ENCODE data around the gene FPR3. TPM values are rescaled to one million over a fixed set of nuclear protein-coding genes. Genes with fewer than 3 reads are reported as not detected.

FPR3 gene
- total and polyA plus RNA-seq, 2 donors (not counting 3 experiments of a cell fraction or from before 2014, with no cell fraction given) = not detected

- dilution Hi-C loops (cut with MboI; ENCODE audit: extremely low pct_ligation_motif_present, low sequenced_read_pairs) = no loop called here
- H3K27ac ChIP-seq (ENCODE audit: insufficient read depth, low read depth, low read length) = no peak within 1 kb of the TSS
- peaks cover 1% of the 10 kb centered on the region for H3K9me3 ChIP-seq (replicated peaks; ENCODE audit: control insufficient read depth, insufficient read depth, low read length)
- no peaks in the 10 kb centered on the region for H3K27me3 ChIP-seq (ENCODE audit: control insufficient read depth in 2 of 2, insufficient read depth in 2 of 2, low read length in 2 of 2)
- no peaks in the 10 kb centered on the region for H3K36me3 ChIP-seq (ENCODE audit: control insufficient read depth in 2 of 2, extremely low read depth in 1 of 2, insufficient read depth in 2 of 2, low read length in 2 of 2)
- no peak within 1 kb of the TSS for H3K4me3 ChIP-seq (replicated peaks in 1 of 3; ENCODE audit: insufficient read depth in 1 of 3, low read depth in 1 of 3, low read length in 3 of 3)
- no peaks in the 10 kb centered on the region for H3K4me1 ChIP-seq (ENCODE audit: control insufficient read depth, extremely low read depth, insufficient read depth, low read length)
- H3K9ac ChIP-seq (replicated peaks; ENCODE audit: extremely low read depth, insufficient read depth, low read length) = no peak within 1 kb of the TSS
- H3K79me2 ChIP-seq (ENCODE audit: control insufficient read depth, insufficient read depth, low read length) = no peaks in the 10 kb centered on the region
- CTCF ChIA-PET = no interaction called here
- POLR2A ChIA-PET = no interaction called here
- no peak within 1 kb of the TSS for H2AFZ ChIP-seq (ENCODE audit: low read depth, low read length)
- no TSS peak for BruUV-seq (replicated peaks)
- intact Hi-C loops (cut with micrococcal nuclease) = no loop called here
- H4K20me1 ChIP-seq (replicated peaks; ENCODE audit: control insufficient read depth, extremely low read depth, insufficient read depth, low read length) = no peaks in the 10 kb centered on the region
- H3K9me1 ChIP-seq (replicated peaks; ENCODE audit: control insufficient read depth, extremely low read depth, insufficient read depth, low read length) = no peaks in the 10 kb centered on the region
- no peak within 1 kb of the TSS for H3K4me2 ChIP-seq (ENCODE audit: insufficient read depth, low read length)
- FAIRE-seq (no peak), DNase-seq (ENCODE audit: low read depth, low spot score) (no peak)
- TF ChIP-seq EZH2 (IDR thresholded peaks at IDR 0.05; ENCODE audit: borderline replicate concordance, low read depth, low read length, severe bottlenecking) (no peak), MAX (IDR thresholded peaks at IDR 0.05; ENCODE audit: insufficient read depth, insufficient read length) (no peak), GATA2 (IDR thresholded peaks at IDR 0.05; ENCODE audit: insufficient read depth, insufficient read length, low read depth, low read length) (no peak), POLR2AphosphoS5 (IDR thresholded peaks at IDR 0.05; ENCODE audit: insufficient read depth, low read depth, low read length) (no peak), POLR2A (IDR thresholded peaks at IDR 0.05; ENCODE audit: low read depth, low read length) (no peak)
These were observed 34.1 kb upstream of the FPR3 start, which contains the start of gene FPR2 for GRCh38 chr19:51760697-51761356. Gene FPR2, plus strand, starts transcription at chr19:51761180. Its CDS starts 7,479 bp downstream, at chr19:51768659.

GRCh38 chr19:51761696-51762095, 33.3 kb upstream of the FPR3 start:
- DNase-seq (ENCODE audit: low read depth, low spot score) (no peak), FAIRE-seq (no peak)
- Histone ChIP-seq H3K27me3 (ENCODE audit: control insufficient read depth in 2 of 2, insufficient read depth in 2 of 2, low read length in 2 of 2) (no peaks in the 10 kb centered on the region), H3K4me1 (ENCODE audit: control insufficient read depth, extremely low read depth, insufficient read depth, low read length) (no peaks in the 10 kb centered on the region), H3K9me3 (replicated peaks; ENCODE audit: control insufficient read depth, insufficient read depth, low read length) (peaks cover 1% of the 10 kb centered on the region), H3K27ac (ENCODE audit: insufficient read depth, low read depth, low read length) (no peak overlapping the region), H3K9me1 (replicated peaks; ENCODE audit: control insufficient read depth, extremely low read depth, insufficient read depth, low read length) (no peaks in the 10 kb centered on the region), H3K4me2 (ENCODE audit: insufficient read depth, low read length) (no peak overlapping the region), H3K36me3 (ENCODE audit: control insufficient read depth in 2 of 2, extremely low read depth in 1 of 2, insufficient read depth in 2 of 2, low read length in 2 of 2) (no peaks in the 10 kb centered on the region), H4K20me1 (replicated peaks; ENCODE audit: control insufficient read depth, extremely low read depth, insufficient read depth, low read length) (no peaks in the 10 kb centered on the region), H3K9ac (replicated peaks; ENCODE audit: extremely low read depth, insufficient read depth, low read length) (no peak overlapping the region), H3K79me2 (ENCODE audit: control insufficient read depth, insufficient read depth, low read length) (no peaks in the 10 kb centered on the region), H3K4me3 (replicated peaks in 1 of 3; ENCODE audit: insufficient read depth in 1 of 3, low read depth in 1 of 3, low read length in 3 of 3) (no peak overlapping the region), H2AFZ (ENCODE audit: low read depth, low read length) (no peak overlapping the region)
- dilution Hi-C loops (cut with MboI; ENCODE audit: extremely low pct_ligation_motif_present, low sequenced_read_pairs) = no loop called here
- POLR2A ChIA-PET = no interaction called here
- CTCF ChIA-PET = interaction anchor here (0.6 kb wide), 1 partner anchor 16 kb away, joined by 3 read pairs; no protein-coding TSS in a partner anchor
- no TSS peak for BruUV-seq (replicated peaks)
- intact Hi-C loops (cut with micrococcal nuclease) = no loop called here
- TF ChIP-seq POLR2A (IDR thresholded peaks at IDR 0.05; ENCODE audit: low read depth, low read length) (no peak), POLR2AphosphoS5 (IDR thresholded peaks at IDR 0.05; ENCODE audit: insufficient read depth, low read depth, low read length) (no peak), GATA2 (IDR thresholded peaks at IDR 0.05; ENCODE audit: insufficient read depth, insufficient read length, low read depth, low read length) (no peak), MAX (IDR thresholded peaks at IDR 0.05; ENCODE audit: insufficient read depth, insufficient read length) (no peak), CTCF (IDR thresholded peaks at IDR 0.05; ENCODE audit: extremely low read depth in 1 of 2, insufficient read depth in 1 of 2, low read depth in 1 of 2, low read length in 2 of 2) (no peak), EZH2 (IDR thresholded peaks at IDR 0.05; ENCODE audit: borderline replicate concordance, low read depth, low read length, severe bottlenecking) (no peak), MYC (IDR thresholded peaks at IDR 0.05; ENCODE audit: low read depth, low read length) (no peak)

All from endothelial cell of umbilical vein (primary cell).